ENCODE measurements around the gene KIF26A.

GRCh38 chr14:104211215-104211614, 72.8 kb downstream of the KIF26A start:
- TF ChIP-seq CTCF (conservative IDR thresholded peaks at IDR 0.05; ENCODE audit: low read depth, low read length) (no peak), RAD21 (IDR thresholded peaks at IDR 0.05; ENCODE audit: low read length) (no peak), RCOR1 (IDR thresholded peaks at IDR 0.05; ENCODE audit: insufficient replicate concordance, low read length) (no peak)

Data from IMR-90 (cell line).